Retinal pigment epithelial cell (primary cell): Measurements from ENCODE around the gene TEX35.

Experiments used
- DNase-seq: peaks from one replicate; pipeline ENCODE4 v3.0.0-alpha.2; 2010; ENCODE audit warnings: low read depth
- H3K4me3 ChIP-seq: 2 replicates; pipeline ENCODE4 v1.5.1; 2011; ENCODE audit warnings: mild to moderate bottlenecking, low read length, control low read depth, moderate library complexity
- TF ChIP-seq, protein P1 (sequence below): conservative IDR thresholded peaks from 2 replicates; pipeline ENCODE4 v1.5.1; 2011; ENCODE audit warnings: low read depth, low read length, control low read depth, inconsistent platforms

TEX35 gene

DNA sequence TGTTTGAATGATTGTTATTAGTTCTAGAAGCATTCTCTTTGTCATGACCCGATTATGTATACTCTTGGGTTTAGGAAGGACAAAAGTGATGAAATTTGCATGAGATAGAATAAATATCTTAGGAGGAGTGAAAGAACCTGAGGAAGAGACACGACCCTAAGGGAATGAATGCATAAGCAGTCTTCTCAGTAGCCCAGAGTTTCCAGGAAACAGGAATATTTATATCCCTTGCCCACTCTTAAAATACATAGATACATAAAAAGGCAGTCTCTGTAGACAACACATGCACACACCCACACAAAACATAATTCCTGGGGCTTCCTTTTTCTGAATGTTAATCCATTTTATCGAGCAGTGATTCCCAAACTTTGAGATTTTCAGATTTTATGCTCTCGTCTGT is 35.5 kb upstream of the TEX35 start:
- DNase-seq: no peak
- H3K4me3 ChIP-seq: no peak overlapping the region
- TF ChIP-seq, protein P1, sequence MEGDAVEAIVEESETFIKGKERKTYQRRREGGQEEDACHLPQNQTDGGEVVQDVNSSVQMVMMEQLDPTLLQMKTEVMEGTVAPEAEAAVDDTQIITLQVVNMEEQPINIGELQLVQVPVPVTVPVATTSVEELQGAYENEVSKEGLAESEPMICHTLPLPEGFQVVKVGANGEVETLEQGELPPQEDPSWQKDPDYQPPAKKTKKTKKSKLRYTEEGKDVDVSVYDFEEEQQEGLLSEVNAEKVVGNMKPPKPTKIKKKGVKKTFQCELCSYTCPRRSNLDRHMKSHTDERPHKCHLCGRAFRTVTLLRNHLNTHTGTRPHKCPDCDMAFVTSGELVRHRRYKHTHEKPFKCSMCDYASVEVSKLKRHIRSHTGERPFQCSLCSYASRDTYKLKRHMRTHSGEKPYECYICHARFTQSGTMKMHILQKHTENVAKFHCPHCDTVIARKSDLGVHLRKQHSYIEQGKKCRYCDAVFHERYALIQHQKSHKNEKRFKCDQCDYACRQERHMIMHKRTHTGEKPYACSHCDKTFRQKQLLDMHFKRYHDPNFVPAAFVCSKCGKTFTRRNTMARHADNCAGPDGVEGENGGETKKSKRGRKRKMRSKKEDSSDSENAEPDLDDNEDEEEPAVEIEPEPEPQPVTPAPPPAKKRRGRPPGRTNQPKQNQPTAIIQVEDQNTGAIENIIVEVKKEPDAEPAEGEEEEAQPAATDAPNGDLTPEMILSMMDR: no peak

DNA sequence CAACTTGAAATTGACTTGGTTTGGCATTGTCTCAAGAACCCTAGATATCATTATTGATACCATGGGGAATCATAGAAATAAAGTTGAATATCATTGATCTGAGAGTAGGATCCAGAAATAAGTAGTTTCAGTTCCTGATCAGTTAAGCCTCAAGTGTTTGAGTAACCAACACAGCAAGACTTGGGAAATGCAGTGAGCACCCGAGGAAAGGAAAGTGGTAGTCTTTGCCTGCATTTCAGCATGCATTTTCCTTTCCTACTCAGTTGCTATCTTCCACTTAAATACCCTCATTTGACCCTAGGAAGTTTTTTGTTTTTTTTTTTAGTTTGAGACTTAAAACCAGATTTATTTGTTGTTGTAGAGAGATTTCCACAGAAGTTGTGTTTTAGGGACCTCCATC is 35.1 kb upstream of the TEX35 start:
- TF ChIP-seq, protein P1: no peak
- H3K4me3 ChIP-seq: no peak overlapping the region
- DNase-seq: no peak

DNA sequence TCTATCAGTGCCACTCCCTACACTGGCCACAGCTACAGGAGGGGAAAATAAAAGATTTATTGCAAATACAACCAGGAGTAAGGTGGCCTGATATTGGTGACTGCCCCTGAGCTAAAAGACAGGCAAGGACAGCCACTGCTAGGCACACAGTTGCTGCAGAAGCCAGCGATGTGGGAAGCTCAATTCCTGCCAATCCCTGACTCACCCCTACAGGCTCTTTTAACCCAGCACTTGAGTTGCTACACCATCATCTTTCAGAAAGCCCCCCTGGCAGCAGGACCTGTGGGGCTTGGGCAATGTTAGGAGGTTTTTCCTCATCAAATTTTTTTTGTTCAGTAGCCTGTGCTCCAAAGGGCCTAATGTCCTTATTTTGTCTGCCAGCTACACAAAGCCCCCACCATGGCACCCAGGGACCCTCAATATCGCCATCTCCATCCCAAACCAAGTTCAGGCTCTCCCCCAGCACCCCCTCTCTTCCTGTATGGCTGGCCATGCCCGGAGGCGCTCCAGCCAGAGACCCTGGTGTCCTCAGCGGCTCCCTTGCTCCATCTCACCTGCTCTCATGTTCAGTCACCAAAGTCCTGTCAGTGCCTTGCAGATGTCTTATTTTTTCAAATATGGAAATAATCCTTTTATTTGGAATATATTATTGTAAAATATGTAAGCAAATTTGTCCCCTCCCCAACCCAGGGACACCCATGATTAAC is 29.5 kb upstream of the TEX35 start:
- DNase-seq: no peak
- no peak overlapping the region for H3K4me3 ChIP-seq
- TF ChIP-seq, protein P1: no peak

DNA sequence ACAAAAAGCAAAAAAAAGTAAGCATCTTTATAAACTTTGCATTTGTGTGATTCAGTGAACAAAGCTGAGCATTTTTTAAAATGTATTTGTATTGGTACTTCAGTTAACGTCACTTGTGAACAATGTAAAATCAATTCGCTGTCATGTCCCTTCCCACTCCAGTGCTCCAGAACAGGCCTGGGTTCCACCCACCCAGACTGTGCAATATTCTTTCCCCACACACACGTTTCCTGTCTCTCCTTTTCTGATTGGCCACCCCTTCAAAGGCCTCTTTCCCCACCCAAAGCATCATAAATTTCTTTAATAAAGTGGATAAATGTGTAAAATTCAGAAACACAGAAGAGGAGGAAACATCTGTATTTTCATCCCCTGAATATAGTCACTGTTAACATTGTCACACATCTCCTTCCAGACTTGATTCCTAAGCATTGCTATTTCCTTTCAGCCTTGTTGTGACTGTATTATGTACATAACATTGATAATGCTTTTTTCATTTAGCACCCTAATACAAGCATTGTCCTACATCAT is 28.1 kb upstream of the TEX35 start:
- DNase-seq: no peak
- TF ChIP-seq, protein P1: no peak
- no peak overlapping the region for H3K4me3 ChIP-seq

DNA sequence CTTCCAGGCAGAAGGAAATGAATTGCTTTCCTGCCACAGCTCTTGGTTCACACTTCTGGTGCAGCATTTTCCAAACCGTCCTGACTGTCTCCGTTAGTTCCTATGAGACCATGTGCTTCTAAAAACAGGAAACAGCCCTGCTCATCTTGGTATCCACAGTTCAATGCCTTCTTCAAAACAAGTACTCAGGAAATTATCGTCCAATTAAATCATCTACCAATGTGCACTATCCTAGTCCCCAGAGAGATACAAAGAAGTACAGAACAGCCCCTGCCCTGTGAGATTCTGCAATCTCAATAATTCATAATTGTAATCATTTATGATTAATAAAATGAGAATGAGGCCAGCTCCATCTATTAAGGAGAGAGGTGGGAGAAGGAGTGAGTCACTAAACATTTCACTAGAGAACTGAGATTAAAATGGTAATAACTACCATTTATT is 27.3 kb upstream of the TEX35 start:
- DNase-seq: no peak
- H3K4me3 ChIP-seq: no peak overlapping the region
- TF ChIP-seq, protein P1: no peak

DNA sequence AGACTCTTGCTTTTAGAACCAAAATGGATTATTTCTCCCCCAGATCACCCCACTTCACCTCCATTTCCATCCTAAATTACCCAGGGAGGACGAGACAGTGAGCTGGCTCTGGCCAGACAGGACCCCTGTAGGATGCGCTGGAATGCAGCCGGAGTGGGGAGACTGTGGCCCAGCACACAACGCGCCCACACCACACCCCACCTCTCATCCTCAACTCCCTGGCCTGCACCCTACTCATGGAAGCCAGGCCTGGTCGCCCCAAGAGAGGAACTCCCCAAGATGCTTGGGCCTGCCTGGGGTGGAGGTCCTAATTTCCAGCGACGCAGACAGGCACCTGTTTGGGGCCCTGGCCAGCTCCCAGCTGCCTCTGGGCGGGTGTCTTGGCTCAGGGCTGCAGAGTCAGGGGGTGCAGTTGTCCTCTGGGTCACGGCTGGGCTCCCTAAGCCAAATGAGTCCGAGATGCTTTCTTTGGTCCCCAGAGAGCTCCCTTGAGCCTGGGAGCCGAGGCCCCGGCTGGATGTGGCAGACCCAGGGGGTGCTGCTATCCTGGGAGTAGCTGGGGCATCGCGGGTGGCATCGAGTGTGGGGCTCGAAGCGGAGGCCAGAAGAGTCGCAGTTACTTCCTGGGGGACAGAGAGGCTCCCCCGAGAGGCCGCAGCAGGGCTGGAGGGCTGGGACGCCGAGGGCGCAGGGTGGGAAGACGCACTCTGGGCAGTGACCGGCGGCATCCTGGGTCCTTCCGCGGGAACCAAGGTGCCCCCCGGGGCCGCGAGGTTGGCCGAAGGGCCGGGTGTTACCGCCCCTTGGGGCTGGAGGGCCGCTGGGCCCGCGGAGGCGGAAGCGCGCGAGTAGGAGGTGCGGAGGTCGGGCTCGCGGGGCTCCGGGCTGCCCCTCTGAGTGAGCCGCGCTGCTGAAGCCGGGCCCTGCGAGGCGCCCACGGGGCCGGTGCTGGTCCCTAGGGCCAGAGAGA is 26.5 kb upstream of the TEX35 start:
- TF ChIP-seq, protein P1: no peak
- DNase-seq: no peak
- peak overlapping the region; percentile 37 for H3K4me3 ChIP-seq
